ENCODE data around the gene ASPDH. TPM values are rescaled to one million over a fixed set of nuclear protein-coding genes. Genes with fewer than 3 reads are reported as not detected.

The ASPDH gene
- total and polyA plus RNA-seq, 4 donors, result 1.5 to 7.7 (median 4.1) TPM

GRCh38 chr19:50490411-50490811 is 23.3 kb downstream of the ASPDH start:
- Histone ChIP-seq H3K27ac (ENCODE audit: low read depth, low read length) (no peak overlapping the region), H3K4me3 (ENCODE audit: low read depth, low read length) (no peak overlapping the region), H3K27me3 (ENCODE audit: control insufficient read depth, insufficient read depth, low read length) (peaks cover 34% of the 10 kb centered on the region), H3K4me1 (ENCODE audit: control insufficient read depth, insufficient read depth, low read length) (peaks cover 35% of the 10 kb centered on the region), H3K9me3 (ENCODE audit: control insufficient read depth, insufficient read depth, low read length) (peaks cover 5% of the 10 kb centered on the region), H3K36me3 (ENCODE audit: control insufficient read depth, insufficient read depth, low read length) (peaks cover 7% of the 10 kb centered on the region)
- WGBS (ENCODE audit: insufficient coverage), result 91% methylated on average over 9 of the region's 18 CpGs
- DNase-seq (ENCODE audit: low read depth in 4 of 6, low spot score in 6 of 6), result no peak

DNA sequence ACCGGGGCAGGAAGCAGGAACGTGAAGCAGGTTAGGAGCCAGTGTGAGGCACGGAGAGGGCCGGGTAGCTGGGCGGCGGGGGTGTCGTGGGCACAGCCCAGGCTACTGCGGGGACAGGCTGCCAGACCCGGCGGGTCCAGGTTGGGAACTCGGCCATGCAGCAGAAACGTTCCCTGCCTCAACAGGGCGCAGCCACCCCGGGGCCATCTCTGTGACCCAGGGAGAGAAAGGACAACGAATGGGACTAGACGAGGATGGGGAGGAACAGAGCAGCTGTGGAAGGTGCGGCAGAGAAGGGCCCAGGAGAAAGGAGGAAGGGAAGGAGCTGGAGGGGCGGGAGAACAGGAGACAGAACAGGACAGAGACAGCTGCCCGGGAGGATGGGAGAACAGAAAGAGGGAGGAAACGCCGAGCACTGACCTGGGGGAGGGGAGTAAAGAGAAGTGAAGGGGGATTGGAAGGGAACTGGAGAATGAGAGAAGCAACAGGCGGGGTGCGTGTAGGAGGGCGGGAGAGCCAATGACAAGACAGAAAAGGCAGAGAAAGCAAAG is 24.2 kb downstream of the ASPDH start:
- Histone ChIP-seq H3K27ac (ENCODE audit: low read depth, low read length) (no peak overlapping the region), H3K9me3 (ENCODE audit: control insufficient read depth, insufficient read depth, low read length) (peaks cover 5% of the 10 kb centered on the region), H3K27me3 (ENCODE audit: control insufficient read depth, insufficient read depth, low read length) (peaks cover 34% of the 10 kb centered on the region), H3K4me1 (ENCODE audit: control insufficient read depth, insufficient read depth, low read length) (peaks cover 35% of the 10 kb centered on the region), H3K36me3 (ENCODE audit: control insufficient read depth, insufficient read depth, low read length) (peaks cover 13% of the 10 kb centered on the region), H3K4me3 (ENCODE audit: low read depth, low read length) (no peak overlapping the region)
- 34% methylated on average over 21 of the region's 24 CpGs for WGBS (ENCODE audit: insufficient coverage)
- DNase-seq (ENCODE audit: low read depth in 4 of 6, low spot score in 6 of 6), result no peak

- H3K27ac ChIP-seq (ENCODE audit: low read depth, low read length), result no peak overlapping the region
- H3K9me3 ChIP-seq (ENCODE audit: control insufficient read depth, insufficient read depth, low read length), result peaks cover 5% of the 10 kb centered on the region
- H3K4me3 ChIP-seq (ENCODE audit: low read depth, low read length), result no peak overlapping the region
- peaks cover 34% of the 10 kb centered on the region for H3K27me3 ChIP-seq (ENCODE audit: control insufficient read depth, insufficient read depth, low read length)
- peaks cover 35% of the 10 kb centered on the region for H3K4me1 ChIP-seq (ENCODE audit: control insufficient read depth, insufficient read depth, low read length)
- peaks cover 20% of the 10 kb centered on the region for H3K36me3 ChIP-seq (ENCODE audit: control insufficient read depth, insufficient read depth, low read length)
- 31% methylated on average over 13 of the region's 13 CpGs for WGBS (ENCODE audit: insufficient coverage)
- DNase-seq (ENCODE audit: low read depth in 4 of 6, low spot score in 6 of 6), result no peak
Observed at GRCh38 chr19:50488389-50489194, 25.1 kb downstream of the ASPDH start.

DNA sequence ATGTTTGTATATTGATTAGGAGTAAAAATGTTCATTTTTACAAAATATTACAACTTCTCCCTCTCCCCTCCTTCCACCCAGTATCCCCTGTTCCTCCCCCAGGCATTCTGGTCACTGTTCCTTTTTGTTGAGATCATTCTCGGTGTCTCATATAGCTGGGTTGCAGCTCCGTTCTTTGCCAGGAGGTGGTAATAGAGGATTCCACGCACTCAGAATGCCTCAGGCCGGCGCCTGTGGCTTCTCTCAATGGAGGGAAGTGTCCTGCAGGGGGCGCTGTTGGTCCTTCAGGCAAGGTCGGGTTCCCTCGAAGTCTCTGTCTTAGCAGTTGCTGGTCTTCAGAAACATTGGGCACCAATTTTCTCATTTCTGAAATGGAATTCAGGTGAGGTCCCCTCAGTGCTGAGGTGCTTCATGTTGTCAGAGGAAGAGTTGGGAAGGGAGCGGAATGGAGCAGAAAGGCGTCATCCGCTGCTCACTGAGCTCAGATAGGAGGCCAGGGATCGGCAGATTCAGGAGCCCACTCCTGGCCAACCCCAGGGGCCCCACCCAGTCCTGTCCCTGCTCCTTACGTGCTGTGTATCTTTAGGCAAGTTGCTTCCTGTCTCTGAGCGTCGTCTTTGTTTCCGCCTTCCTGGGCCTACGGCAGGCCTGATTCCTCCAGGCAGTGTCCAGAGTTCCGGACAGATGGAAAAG is 26.7 kb downstream of the ASPDH start:
- peaks cover 5% of the 10 kb centered on the region for H3K9me3 ChIP-seq (ENCODE audit: control insufficient read depth, insufficient read depth, low read length)
- H3K4me1 ChIP-seq (ENCODE audit: control insufficient read depth, insufficient read depth, low read length), result peaks cover 28% of the 10 kb centered on the region

DNA sequence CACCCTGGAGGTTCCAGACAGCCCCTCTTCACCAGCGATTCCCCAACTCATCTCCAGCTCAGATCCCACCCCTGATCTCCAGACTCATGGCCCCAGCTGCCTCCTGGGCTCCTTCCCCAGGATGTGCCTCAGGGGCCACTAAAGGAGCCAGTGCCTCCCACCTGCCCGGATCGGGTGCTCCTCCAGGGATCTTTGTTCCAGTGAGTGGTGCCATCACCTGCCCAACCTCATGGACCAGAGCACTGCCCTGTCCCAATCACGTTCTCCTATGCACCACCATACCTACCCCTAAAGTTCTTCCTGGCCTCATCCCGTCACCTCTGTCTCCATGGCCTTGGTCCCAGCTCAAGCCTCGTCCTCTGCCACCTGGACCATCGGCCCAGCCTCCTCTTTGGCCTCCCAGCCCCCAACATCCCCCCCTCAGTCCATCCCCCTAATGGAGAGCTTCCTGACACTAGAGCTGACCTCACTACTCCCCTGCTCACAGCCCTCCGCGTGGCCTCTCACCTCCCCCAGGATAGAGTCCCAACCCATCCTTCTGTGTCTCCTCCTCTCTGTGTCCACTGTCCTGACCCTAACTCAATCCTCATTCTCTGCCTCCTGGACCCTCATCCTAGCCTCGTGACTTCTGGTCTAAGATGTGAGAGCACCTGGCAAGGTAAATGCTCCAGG is 28.3 kb downstream of the ASPDH start:
- H3K27me3 ChIP-seq (ENCODE audit: control insufficient read depth, insufficient read depth, low read length), result peaks cover 16% of the 10 kb centered on the region
- no peak for DNase-seq (ENCODE audit: low read depth in 4 of 6, low spot score in 6 of 6)
- peaks cover 50% of the 10 kb centered on the region for H3K36me3 ChIP-seq (ENCODE audit: control insufficient read depth, insufficient read depth, low read length)
- 93% methylated on average over 9 of the region's 10 CpGs for WGBS (ENCODE audit: insufficient coverage)
- H3K4me1 ChIP-seq (ENCODE audit: control insufficient read depth, insufficient read depth, low read length), result peaks cover 15% of the 10 kb centered on the region
- peaks cover 5% of the 10 kb centered on the region for H3K9me3 ChIP-seq (ENCODE audit: control insufficient read depth, insufficient read depth, low read length)
- H3K4me3 ChIP-seq (ENCODE audit: low read depth, low read length), result no peak overlapping the region
- no peak overlapping the region for H3K27ac ChIP-seq (ENCODE audit: low read depth, low read length)

More for the DNA sequence above, 26.7 kb downstream of the ASPDH start:
- no peak overlapping the region for H3K27ac ChIP-seq (ENCODE audit: low read depth, low read length)
- no peak overlapping the region for H3K4me3 ChIP-seq (ENCODE audit: low read depth, low read length)
- peak in 2 of 6 donors; percentile 33 to 34 for DNase-seq (ENCODE audit: low read depth in 4 of 6, low spot score in 6 of 6)
- peaks cover 26% of the 10 kb centered on the region for H3K27me3 ChIP-seq (ENCODE audit: control insufficient read depth, insufficient read depth, low read length)
- peaks cover 35% of the 10 kb centered on the region for H3K36me3 ChIP-seq (ENCODE audit: control insufficient read depth, insufficient read depth, low read length)
- 71% methylated on average over 17 of the region's 18 CpGs for WGBS (ENCODE audit: insufficient coverage)

DNA sequence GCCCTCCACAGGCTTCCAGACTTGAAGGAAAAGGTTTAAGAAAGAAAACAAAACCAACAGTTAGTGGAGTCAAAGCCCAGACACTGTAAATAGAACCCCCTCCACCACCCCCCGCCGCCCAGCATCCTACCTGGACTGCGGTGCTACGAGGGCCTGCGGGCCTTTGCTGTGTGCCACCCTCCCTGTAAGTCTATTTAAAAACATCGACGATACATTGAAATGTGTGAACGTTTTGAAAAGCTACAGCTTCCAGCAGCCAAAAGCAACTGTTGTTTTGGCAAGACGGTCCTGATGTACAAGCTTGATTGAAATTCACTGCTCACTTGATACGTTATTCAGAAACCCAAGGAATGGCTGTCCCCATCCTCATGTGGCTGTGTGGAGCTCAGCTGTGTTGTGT is 30.8 kb downstream of the ASPDH start:
- Histone ChIP-seq H3K27ac (ENCODE audit: low read depth, low read length) (no peak overlapping the region), H3K27me3 (ENCODE audit: control insufficient read depth, insufficient read depth, low read length) (peaks cover 6% of the 10 kb centered on the region), H3K36me3 (ENCODE audit: control insufficient read depth, insufficient read depth, low read length) (peaks cover 75% of the 10 kb centered on the region), H3K4me1 (ENCODE audit: control insufficient read depth, insufficient read depth, low read length) (peaks cover 6% of the 10 kb centered on the region), H3K4me3 (ENCODE audit: low read depth, low read length) (no peak overlapping the region), H3K9me3 (ENCODE audit: control insufficient read depth, insufficient read depth, low read length) (peaks cover 5% of the 10 kb centered on the region)
- 74% methylated on average over 8 of the region's 10 CpGs for WGBS (ENCODE audit: insufficient coverage)
- peak in 1 of 6 donors; percentile 50 for DNase-seq (ENCODE audit: low read depth in 4 of 6, low spot score in 6 of 6)

DNA sequence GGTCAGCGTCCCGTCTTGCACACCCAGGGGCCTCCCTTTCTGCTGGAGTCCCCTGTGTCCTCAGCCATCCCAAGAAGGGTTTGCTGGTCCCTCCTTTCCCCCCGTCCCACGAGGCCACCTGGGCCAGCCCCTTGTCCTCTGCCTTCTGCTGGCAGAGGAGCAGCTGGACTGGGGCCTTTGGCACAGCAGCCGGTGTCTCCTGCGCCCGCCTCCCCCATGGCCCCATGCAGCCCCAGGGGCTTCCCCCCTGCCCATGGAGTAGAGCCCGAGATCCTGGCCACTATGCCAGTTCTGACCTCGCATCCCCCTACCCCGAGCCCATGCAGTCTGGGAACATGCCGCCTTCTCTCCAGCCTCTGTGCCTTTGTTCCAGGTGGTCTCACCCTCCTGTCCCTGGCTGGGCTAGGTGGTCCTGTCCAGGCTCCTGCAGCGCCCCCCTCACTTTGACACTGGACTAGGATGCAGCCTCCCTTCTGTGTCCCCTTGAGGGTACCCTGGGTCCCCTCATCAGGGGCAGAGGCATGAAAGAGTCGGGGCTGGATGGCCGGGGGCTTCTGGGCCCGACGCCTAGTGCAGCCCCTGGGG is 31.4 kb downstream of the ASPDH start:
- no peak for DNase-seq (ENCODE audit: low read depth in 4 of 6, low spot score in 6 of 6)
- 83% methylated on average over 14 of the region's 16 CpGs for WGBS (ENCODE audit: insufficient coverage)
- peaks cover 5% of the 10 kb centered on the region for H3K9me3 ChIP-seq (ENCODE audit: control insufficient read depth, insufficient read depth, low read length)
- H3K4me1 ChIP-seq (ENCODE audit: control insufficient read depth, insufficient read depth, low read length), result peaks cover 12% of the 10 kb centered on the region
- peaks cover 76% of the 10 kb centered on the region for H3K36me3 ChIP-seq (ENCODE audit: control insufficient read depth, insufficient read depth, low read length)
- H3K27ac ChIP-seq (ENCODE audit: low read depth, low read length), result no peak overlapping the region
- peaks cover 3% of the 10 kb centered on the region for H3K27me3 ChIP-seq (ENCODE audit: control insufficient read depth, insufficient read depth, low read length)
- H3K4me3 ChIP-seq (ENCODE audit: low read depth, low read length), result no peak overlapping the region

- H3K27me3 ChIP-seq (ENCODE audit: control insufficient read depth, insufficient read depth, low read length), result no peaks in the 10 kb centered on the region
- H3K36me3 ChIP-seq (ENCODE audit: control insufficient read depth, insufficient read depth, low read length), result peaks cover 75% of the 10 kb centered on the region
- no peak overlapping the region for H3K27ac ChIP-seq (ENCODE audit: low read depth, low read length)
- no peak overlapping the region for H3K4me3 ChIP-seq (ENCODE audit: low read depth, low read length)
- H3K9me3 ChIP-seq (ENCODE audit: control insufficient read depth, insufficient read depth, low read length), result peaks cover 1% of the 10 kb centered on the region
- peaks cover 19% of the 10 kb centered on the region for H3K4me1 ChIP-seq (ENCODE audit: control insufficient read depth, insufficient read depth, low read length)
- WGBS (ENCODE audit: insufficient coverage), result 95% methylated on average over 25 of the region's 27 CpGs
- DNase-seq (ENCODE audit: low read depth in 4 of 6, low spot score in 6 of 6), result no peak
Observed at GRCh38 chr19:50481351-50482149, 32.2 kb downstream of the ASPDH start.
